K562 (cell line): Measurements from ENCODE around the gene CCDC137. TPM values are rescaled to one million over a fixed set of nuclear protein-coding genes. Genes with fewer than 3 reads are reported as not detected.

Experiments
- ATF7 ChIP-seq: fragments of 450-650 bp; IDR thresholded peaks from 2 replicates; pipeline ENCODE4 v1.7.1; 2014; ENCODE audit warnings: mild to moderate bottlenecking, moderate library complexity
- CCNT2 ChIP-seq: IDR thresholded peaks from 2 replicates; pipeline ENCODE4 v1.6.1; 2011; ENCODE audit warnings: borderline replicate concordance, low read depth, mild to moderate bottlenecking, moderate library complexity, mixed read lengths, low read length; ENCODE audit not compliant: insufficient read length; ENCODE audit errors: extremely low read depth
- FOXA1 ChIP-seq: fragments of 450-650 bp; IDR thresholded peaks from 2 replicates; pipeline ENCODE4 v1.6.1; 2016; ENCODE audit warnings: mild to moderate bottlenecking, borderline replicate concordance
- FOXJ3 ChIP-seq: sonication (generic); formaldehyde crosslinking; IDR thresholded peaks from 2 replicates; pipeline ENCODE4 v1.4.0; 2020; ENCODE audit warnings: mild to moderate bottlenecking, missing genetic modification reagents
- HDAC2 ChIP-seq: fragments of 450-650 bp; IDR thresholded peaks from 2 replicates; pipeline ENCODE4 v1.6.1; 2016; ENCODE audit warnings: mild to moderate bottlenecking
- HNRNPLL ChIP-seq: fragments of 200-400 bp; formaldehyde crosslinking; IDR thresholded peaks from 2 replicates; pipeline ENCODE4 v1.6.1; 2017; ENCODE audit warnings: low read length, low read depth, mild to moderate bottlenecking; ENCODE audit not compliant: poor library complexity, severe bottlenecking
- KLF1 ChIP-seq: fragments of 450-650 bp; IDR thresholded peaks from 2 replicates; pipeline ENCODE4 v1.6.1; 2016; ENCODE audit warnings: missing genetic modification characterization, missing compliant biosample characterization
- MCM7 ChIP-seq, 2 experiments: fragments of 450-650 bp; IDR thresholded peaks; 2 replicates each; pipeline ENCODE4 v1.6.1; 2016 to 2018
- POLR2B ChIP-seq: fragments of 450-650 bp; IDR thresholded peaks from 2 replicates; pipeline ENCODE4 v1.6.1; 2018; ENCODE audit warnings: low read depth; ENCODE audit not compliant: partially characterized antibody
- RB1 ChIP-seq: fragments of 450-650 bp; IDR thresholded peaks from 2 replicates; pipeline ENCODE4 v1.6.1; 2017; ENCODE audit warnings: low read depth, mild to moderate bottlenecking
- RHOXF2B ChIP-seq: fragments of 250-450 bp; sonication (Bioruptor Pico); conservative IDR thresholded peaks from 2 replicates; pipeline ENCODE4 v1.5.1; 2021
- SIX5 ChIP-seq, 2 experiments: IDR thresholded peaks; 2 replicates each; pipeline ENCODE4 v1.6.1; 2011; ENCODE audit warnings: low read length in 2 of 2, borderline replicate concordance in 1 of 2, low read depth in 1 of 2, mild to moderate bottlenecking in 1 of 2, moderate library complexity in 1 of 2; ENCODE audit not compliant: insufficient read depth in 1 of 2
- SMC3 ChIP-seq: conservative IDR thresholded peaks from 2 replicates; pipeline ENCODE4 v1.6.1; 2011; ENCODE audit warnings: low read depth, low read length, improper control_type of control experiment; ENCODE audit not compliant: insufficient read depth
- THAP7 ChIP-seq: fragments of 250-450 bp; sonication (Bioruptor Pico); IDR thresholded peaks from 2 replicates; pipeline ENCODE4 v1.5.0; 2021
- ZNF316 ChIP-seq: fragments of 450-650 bp; IDR thresholded peaks from 2 replicates; pipeline ENCODE4 v1.6.1; 2016
- polyA plus RNA-seq, 8 experiments: library from polyadenylated mRNA; depleted of rRNA in 4 of 8; stranded (reverse) in 5 of 8; unstranded in 3 of 8; fragments of >200 nt; fragmentation: Nextera tagmentation in 2 of 8; fragmentation: Illumina TruSeq in 1 of 8; extraction: Ambion mirVana in 2 of 8; extraction: Trizol in 1 of 8; gene quantifications; 2 replicates each; pipeline versions ENCODE4 v1.2.1 to v1.2.3, GENCODE V29; 2011 to 2014; ENCODE audit warnings: inconsistent platforms in 1 of 8, missing spikeins in 1 of 8
- total RNA-seq, 7 experiments: library from RNA; depleted of rRNA in 6 of 7; stranded (reverse); fragments of >200 nt in 6 of 7; fragmentation: Illumina TruSeq in 2 of 7; extraction: Trizol in 2 of 7; gene quantifications; 2 replicates each; pipeline versions ENCODE4 v1.2.1 to v1.2.3, GENCODE V29; 2011 to 2021; ENCODE audit warnings: low replicate concordance in 1 of 7
- TF ChIP-seq, protein P1 (sequence below): fragments of 250-450 bp; sonication (Bioruptor Pico); IDR thresholded peaks from 2 replicates; pipeline ENCODE4 v1.4.0; 2020; ENCODE audit warnings: borderline replicate concordance
- TF ChIP-seq, protein P2 (sequence below), 2 experiments: fragments of 450-650 bp; IDR thresholded peaks; 2 replicates each; pipeline ENCODE4 v1.6.1; 2018; ENCODE audit warnings: mild to moderate bottlenecking in 2 of 2, low read depth in 1 of 2; ENCODE audit not compliant: partially characterized antibody in 2 of 2
- TF ChIP-seq, protein P3 (sequence below): fragments of 450-650 bp; IDR thresholded peaks from 2 replicates; pipeline ENCODE4 v1.6.1; 2014; ENCODE audit warnings: low read depth, mild to moderate bottlenecking, moderate library complexity, borderline replicate concordance

CCDC137 gene
- total and polyA plus RNA-seq, 9 of the 15 experiments (the other 6 are each of a cell fraction or from before 2014, with no cell fraction given), result 2.3 to 68.1 (median 38.3) TPM

DNA sequence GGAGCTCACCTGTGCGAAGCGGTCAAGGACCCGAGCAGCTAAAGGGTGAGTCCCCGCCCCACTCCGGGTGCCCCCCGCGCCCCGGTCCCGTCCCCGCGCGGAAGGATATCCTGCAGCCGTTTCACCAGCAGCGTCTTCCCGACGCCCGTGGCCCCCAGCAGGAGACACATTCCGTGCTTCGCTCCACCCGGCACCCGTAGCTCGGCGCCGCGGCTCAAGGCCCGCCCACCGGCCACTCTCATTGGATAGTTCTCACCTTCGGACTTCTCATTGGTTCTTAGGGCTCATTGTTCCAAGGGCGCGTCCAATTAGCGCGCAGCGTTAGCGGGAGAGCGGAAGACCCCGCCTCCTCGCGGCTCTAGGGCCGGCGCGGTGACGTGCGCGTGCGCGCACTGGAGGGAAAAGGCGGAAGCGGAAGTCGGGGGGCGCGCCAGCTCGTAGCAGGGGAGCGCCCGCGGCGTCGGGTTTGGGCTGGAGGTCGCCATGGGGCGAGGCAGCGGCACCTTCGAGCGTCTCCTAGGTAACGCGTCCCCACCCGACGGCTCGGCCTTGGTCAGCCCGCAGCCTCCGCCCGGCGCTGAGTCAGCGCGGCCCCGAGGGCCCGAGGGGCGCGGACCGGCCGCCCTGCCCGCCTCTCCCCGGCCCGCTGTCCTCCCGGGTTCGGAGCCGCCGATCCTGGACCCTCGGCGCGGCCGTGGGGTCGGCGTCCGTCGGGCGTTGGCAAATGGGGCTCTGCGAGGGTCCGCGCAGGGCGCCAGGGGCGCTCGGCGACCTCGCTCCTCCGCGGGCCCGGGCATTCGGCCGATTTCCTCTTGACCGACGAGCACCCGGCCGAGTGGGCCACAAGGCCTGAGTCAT lies 17.3 kb downstream of the CCDC137 start, which contains the start of the genes ARL16 and HGS (continued):
- TF ChIP-seq, protein P1, sequence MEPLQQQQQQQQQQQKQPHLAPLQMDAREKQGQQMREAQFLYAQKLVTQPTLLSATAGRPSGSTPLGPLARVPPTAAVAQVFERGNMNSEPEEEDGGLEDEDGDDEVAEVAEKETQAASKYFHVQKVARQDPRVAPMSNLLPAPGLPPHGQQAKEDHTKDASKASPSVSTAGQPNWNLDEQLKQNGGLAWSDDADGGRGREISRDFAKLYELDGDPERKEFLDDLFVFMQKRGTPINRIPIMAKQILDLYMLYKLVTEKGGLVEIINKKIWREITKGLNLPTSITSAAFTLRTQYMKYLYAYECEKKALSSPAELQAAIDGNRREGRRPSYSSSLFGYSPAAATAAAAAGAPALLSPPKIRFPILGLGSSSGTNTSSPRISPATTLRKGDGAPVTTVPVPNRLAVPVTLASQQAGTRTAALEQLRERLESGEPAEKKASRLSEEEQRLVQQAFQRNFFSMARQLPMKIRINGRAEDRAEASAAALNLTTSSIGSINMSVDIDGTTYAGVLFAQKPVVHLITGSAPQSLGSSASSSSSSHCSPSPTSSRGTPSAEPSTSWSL (CRISPR knock-in tag), result no peak
- TF ChIP-seq, protein P2, sequence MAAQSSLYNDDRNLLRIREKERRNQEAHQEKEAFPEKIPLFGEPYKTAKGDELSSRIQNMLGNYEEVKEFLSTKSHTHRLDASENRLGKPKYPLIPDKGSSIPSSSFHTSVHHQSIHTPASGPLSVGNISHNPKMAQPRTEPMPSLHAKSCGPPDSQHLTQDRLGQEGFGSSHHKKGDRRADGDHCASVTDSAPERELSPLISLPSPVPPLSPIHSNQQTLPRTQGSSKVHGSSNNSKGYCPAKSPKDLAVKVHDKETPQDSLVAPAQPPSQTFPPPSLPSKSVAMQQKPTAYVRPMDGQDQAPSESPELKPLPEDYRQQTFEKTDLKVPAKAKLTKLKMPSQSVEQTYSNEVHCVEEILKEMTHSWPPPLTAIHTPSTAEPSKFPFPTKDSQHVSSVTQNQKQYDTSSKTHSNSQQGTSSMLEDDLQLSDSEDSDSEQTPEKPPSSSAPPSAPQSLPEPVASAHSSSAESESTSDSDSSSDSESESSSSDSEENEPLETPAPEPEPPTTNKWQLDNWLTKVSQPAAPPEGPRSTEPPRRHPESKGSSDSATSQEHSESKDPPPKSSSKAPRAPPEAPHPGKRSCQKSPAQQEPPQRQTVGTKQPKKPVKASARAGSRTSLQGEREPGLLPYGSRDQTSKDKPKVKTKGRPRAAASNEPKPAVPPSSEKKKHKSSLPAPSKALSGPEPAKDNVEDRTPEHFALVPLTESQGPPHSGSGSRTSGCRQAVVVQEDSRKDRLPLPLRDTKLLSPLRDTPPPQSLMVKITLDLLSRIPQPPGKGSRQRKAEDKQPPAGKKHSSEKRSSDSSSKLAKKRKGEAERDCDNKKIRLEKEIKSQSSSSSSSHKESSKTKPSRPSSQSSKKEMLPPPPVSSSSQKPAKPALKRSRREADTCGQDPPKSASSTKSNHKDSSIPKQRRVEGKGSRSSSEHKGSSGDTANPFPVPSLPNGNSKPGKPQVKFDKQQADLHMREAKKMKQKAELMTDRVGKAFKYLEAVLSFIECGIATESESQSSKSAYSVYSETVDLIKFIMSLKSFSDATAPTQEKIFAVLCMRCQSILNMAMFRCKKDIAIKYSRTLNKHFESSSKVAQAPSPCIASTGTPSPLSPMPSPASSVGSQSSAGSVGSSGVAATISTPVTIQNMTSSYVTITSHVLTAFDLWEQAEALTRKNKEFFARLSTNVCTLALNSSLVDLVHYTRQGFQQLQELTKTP (IDR thresholded peaks at IDR 0.05; ENCODE audit: low read depth in 1 of 2, partially characterized antibody in 2 of 2), result no peak
- TF ChIP-seq FOXA1 (no peak), HNRNPLL (peak; percentile 20), POLR2B (peak; percentile 54), FOXJ3 (CRISPR knock-in tag) (no peak), HDAC2 (0 out of 2 replicates have a peak, but pooled peaks have one; percentile 54), THAP7 (CRISPR knock-in tag) (no peak), KLF1 (0 out of 2 replicates have a peak, but pooled peaks have one; percentile 21), ATF7 (peak; percentile 89), RB1 (peak; percentile 74), MCM7 (IDR thresholded peaks at IDR 0.05) (no peak), ZNF316 (no peak), CCNT2 (peak; percentile 31), RHOXF2B (CRISPR knock-in tag) (no peak), SIX5 (IDR thresholded peaks at IDR 0.05; ENCODE audit: borderline replicate concordance in 1 of 2, insufficient read depth in 1 of 2, low read depth in 1 of 2, low read length in 2 of 2) (no peak), SMC3 (no peak)
- TF ChIP-seq, protein P3, sequence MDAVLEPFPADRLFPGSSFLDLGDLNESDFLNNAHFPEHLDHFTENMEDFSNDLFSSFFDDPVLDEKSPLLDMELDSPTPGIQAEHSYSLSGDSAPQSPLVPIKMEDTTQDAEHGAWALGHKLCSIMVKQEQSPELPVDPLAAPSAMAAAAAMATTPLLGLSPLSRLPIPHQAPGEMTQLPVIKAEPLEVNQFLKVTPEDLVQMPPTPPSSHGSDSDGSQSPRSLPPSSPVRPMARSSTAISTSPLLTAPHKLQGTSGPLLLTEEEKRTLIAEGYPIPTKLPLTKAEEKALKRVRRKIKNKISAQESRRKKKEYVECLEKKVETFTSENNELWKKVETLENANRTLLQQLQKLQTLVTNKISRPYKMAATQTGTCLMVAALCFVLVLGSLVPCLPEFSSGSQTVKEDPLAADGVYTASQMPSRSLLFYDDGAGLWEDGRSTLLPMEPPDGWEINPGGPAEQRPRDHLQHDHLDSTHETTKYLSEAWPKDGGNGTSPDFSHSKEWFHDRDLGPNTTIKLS, result peak; percentile 46
